Ovary (tissue), 9 donors: ENCODE results near the gene FAM234A. TPM values are rescaled to one million over a fixed set of nuclear protein-coding genes. Genes with fewer than 3 reads are reported as not detected.

ENCODE experiments used
- DNase-seq, 5 donors: peaks; one replicate each; pipeline ENCODE4 v3.0.0-alpha.2; 2019 to 2020
- H3K27ac ChIP-seq, 2 donors: fragments of 200-600 bp; one replicate each; pipeline versions ENCODE4 v1.5.1 to v1.8.0; 2019 to 2022
- H3K27me3 ChIP-seq: fragments of 200-600 bp; one replicate; pipeline ENCODE4 v1.8.0; 2022
- H3K36me3 ChIP-seq: fragments of 200-600 bp; sonication (generic); one replicate; pipeline ENCODE4 v1.5.1; 2019
- H3K4me1 ChIP-seq: one replicate; pipeline ENCODE4 v1.8.1; 2013; ENCODE audit warnings: mild to moderate bottlenecking, moderate library complexity; ENCODE audit not compliant: insufficient read depth
- H3K4me3 ChIP-seq: fragments of 200-600 bp; sonication (generic); one replicate; pipeline ENCODE4 v1.5.1; 2017
- H3K9me3 ChIP-seq, 2 donors: fragments of 200-600 bp in 1 of 2; sonication (generic) in 1 of 2; one replicate each; pipeline versions ENCODE4 v1.5.1 to v1.8.1; 2013 to 2019; ENCODE audit warnings: mild to moderate bottlenecking in 1 of 2, moderate library complexity in 1 of 2
- EP300 ChIP-seq: sonication (generic); formaldehyde crosslinking; IDR thresholded peaks from one replicate; pipeline ENCODE4 v1.6.1; 2017; ENCODE audit warnings: antibody characterized with exemption
- POLR2A ChIP-seq: fragments of 450-650 bp; IDR thresholded peaks from one replicate; pipeline ENCODE4 v1.6.1; 2017; ENCODE audit warnings: antibody characterized with exemption, mild to moderate bottlenecking, moderate library complexity
- WGBS, 3 donors: extraction: QIAGEN DNeasy Blood & Tissue Kit in 1 of 3; methylation state at CpG; one replicate each; pipeline versions ENCODE4 v1.1.5 to v1.1.7; 2013 to 2017; 5-methylcytosine and 5-hydroxymethylcytosine counted together
- intact Hi-C, 4 donors: fragments of 100-400 bp; cut with DNase I; formaldehyde crosslinking; loops; one replicate each; pipeline versions ENCODE4 v1.11.0 to v1.15.1; 2022 to 2023
- polyA plus RNA-seq, 2 donors: library from polyadenylated mRNA; stranded (reverse); fragments of 200-250 nt in 1 of 2; fragments of 350-450 nt in 1 of 2; fragmentation: Illumina TruSeq in 1 of 2; extraction: RNeasy Lipid Tissue Mini Kit (QIAGEN cat#74804) in 1 of 2; gene quantifications; one replicate each; pipeline ENCODE4 v1.2.3, GENCODE V29; 2013 to 2014
- total RNA-seq, 7 donors: library from RNA; depleted of rRNA in 2 of 7; stranded (reverse); fragments of >200 nt in 2 of 7; fragmentation: NEBNext Ultra II Directional in 3 of 7; extraction: Animal tissue kit (Norgen Biotek cat#: 25700) in 3 of 7; gene quantifications; one replicate each; pipeline versions ENCODE4 v1.1.0 to v1.2.4, GENCODE V29; 2016 to 2023
- TF ChIP-seq, protein P1 (sequence below), 3 donors: fragments of 450-650 bp in 2 of 3; fragments of 200-600 bp in 1 of 3; IDR thresholded peaks; one replicate each; pipeline versions ENCODE4 v1.5.1 to v1.8.0; 2016 to 2022; ENCODE audit warnings: antibody characterized with exemption in 3 of 3, mild to moderate bottlenecking in 1 of 3
- donor health status: DM: no; HTN: no; CAD: no; lungs with moderate emphysema.
- donor health status: DM: no; HTN: no; CAD: no.
- donor health status: Bipolar disorder and iron deficiency.
- donor health status: DM: yes; HTN: yes; CAD: no.
- donor health status: DM: no; HTN: no; CAD: no.
- donor health status: DM: yes; HTN: yes; CAD: no.

The FAM234A gene
- total and polyA plus RNA-seq, 9 donors, result 20.4 to 61.9 (median 49.2) TPM

DNA sequence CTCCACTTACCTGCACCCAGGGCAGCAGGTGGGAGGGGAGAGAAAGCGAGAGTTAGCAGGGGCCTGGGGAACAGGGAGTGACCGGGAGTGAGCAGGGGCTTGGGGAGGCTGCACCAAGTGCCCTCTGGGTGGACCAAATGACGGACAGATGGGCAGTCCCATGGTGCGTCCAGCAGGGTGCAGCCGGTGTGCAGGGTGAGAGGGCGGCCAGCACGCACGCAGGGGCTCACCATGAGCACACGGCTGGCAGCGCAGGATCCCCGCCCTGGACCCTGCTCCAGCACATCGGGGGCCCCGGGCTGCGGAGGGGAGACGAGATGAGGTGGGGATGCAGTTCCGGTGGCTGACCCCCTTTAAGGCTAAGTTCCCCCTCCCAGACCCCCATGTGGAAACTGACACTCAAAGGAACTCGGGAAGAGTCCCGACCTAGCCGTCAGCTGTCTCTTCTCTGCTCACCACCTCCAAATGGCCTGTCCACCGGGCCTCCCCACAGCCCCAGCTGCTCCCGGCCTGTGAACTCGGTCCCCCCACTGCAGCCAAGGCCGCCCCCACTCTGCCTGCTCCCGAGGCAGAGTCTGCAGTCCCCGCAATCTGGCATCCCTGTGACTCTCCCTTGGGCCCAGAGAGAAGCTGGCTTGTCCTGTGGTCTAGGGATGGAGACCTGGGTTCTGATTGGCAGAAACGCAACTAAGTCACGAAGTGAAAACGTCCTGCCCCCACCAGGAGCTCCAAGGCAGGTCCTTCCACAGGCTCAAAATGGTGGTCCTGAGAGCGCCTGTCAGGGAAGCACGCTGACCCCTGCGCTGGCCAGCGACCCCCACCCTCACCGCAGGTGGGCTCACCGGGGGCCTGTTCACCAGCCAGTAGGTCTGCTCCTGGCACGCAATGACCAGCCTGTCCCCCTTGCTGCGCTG is 38.3 kb downstream of the FAM234A start:
- intact Hi-C loops, result loop anchor here in 1 of 4 donors (5.0 kb wide), 1 partner anchor 329 kb away; no protein-coding TSS in a partner anchor
- Histone ChIP-seq H3K27me3 (no peaks in the 10 kb centered on the region), H3K9me3 (no peaks in the 10 kb centered on the region), H3K4me3 (no peak overlapping the region), H3K4me1 (no peaks in the 10 kb centered on the region), H3K27ac (no peak overlapping the region), H3K36me3 (no peaks in the 10 kb centered on the region)
- TF ChIP-seq EP300 (no peak), POLR2A (no peak)
- WGBS, 3 donors, result 63 to 68% (median 64%) methylated on average over 35 to 36 of the region's 36 CpGs
- no peak for DNase-seq

DNA sequence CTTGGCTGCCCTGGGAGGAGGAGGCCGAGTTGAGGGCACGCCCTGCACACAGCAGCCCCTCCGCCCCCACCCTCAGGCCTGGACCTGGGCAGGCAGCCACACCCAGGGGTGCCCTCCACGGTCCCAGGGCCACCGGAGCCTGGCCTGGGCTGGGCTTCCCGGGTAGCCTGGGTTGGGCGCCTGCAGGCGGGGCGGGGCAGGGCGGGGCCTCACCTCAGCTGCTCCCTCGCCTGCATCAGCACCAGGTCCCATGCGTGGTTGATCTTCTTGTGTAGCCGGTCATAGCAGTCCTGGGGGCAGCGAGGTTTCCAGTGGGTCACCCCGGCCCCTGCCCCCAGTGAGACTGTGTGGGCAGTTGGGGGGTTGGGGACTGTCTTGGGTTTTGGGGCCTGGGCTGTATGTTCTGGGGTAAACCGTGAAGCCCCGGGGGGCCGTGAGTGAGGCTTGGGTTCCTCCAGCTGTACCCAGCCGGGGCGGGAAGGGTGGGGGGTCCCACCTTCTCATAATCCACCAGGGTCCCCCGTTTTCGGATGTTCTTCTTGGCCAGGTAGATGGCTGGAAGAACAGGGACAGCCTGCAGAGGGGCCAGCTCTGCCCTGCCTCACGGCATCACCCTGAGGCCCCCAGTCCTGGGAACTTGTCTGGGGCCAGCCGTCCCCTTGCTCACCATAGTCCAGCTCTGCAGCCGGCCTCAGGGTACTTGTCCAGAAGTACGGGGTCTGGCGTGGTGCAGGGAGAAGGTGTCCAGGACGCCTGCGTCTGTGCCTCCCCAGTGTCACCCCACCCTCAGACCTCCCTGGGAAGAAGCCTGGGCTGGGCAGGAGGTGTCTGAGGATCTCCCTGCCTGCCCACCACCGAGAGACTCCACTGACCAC is 39.2 kb downstream of the FAM234A start:
- no peak for DNase-seq
- no peak overlapping the region for H3K4me3 ChIP-seq
- no peaks in the 10 kb centered on the region for H3K4me1 ChIP-seq
- no peak overlapping the region for H3K27ac ChIP-seq
- WGBS, 3 donors, result 74 to 84% (median 82%) methylated on average over 17 to 30 of the region's 30 CpGs
- intact Hi-C loops, result loop anchor here in 1 of 4 donors (5.0 kb wide), 1 partner anchor 329 kb away; no protein-coding TSS in a partner anchor
- H3K9me3 ChIP-seq, result no peaks in the 10 kb centered on the region
- no peaks in the 10 kb centered on the region for H3K27me3 ChIP-seq
- no peak for TF ChIP-seq POLR2A
- TF ChIP-seq, protein P1, sequence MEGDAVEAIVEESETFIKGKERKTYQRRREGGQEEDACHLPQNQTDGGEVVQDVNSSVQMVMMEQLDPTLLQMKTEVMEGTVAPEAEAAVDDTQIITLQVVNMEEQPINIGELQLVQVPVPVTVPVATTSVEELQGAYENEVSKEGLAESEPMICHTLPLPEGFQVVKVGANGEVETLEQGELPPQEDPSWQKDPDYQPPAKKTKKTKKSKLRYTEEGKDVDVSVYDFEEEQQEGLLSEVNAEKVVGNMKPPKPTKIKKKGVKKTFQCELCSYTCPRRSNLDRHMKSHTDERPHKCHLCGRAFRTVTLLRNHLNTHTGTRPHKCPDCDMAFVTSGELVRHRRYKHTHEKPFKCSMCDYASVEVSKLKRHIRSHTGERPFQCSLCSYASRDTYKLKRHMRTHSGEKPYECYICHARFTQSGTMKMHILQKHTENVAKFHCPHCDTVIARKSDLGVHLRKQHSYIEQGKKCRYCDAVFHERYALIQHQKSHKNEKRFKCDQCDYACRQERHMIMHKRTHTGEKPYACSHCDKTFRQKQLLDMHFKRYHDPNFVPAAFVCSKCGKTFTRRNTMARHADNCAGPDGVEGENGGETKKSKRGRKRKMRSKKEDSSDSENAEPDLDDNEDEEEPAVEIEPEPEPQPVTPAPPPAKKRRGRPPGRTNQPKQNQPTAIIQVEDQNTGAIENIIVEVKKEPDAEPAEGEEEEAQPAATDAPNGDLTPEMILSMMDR (IDR thresholded peaks at IDR 0.05), result no peak
- no peak for TF ChIP-seq EP300
- H3K36me3 ChIP-seq, result no peaks in the 10 kb centered on the region

DNA sequence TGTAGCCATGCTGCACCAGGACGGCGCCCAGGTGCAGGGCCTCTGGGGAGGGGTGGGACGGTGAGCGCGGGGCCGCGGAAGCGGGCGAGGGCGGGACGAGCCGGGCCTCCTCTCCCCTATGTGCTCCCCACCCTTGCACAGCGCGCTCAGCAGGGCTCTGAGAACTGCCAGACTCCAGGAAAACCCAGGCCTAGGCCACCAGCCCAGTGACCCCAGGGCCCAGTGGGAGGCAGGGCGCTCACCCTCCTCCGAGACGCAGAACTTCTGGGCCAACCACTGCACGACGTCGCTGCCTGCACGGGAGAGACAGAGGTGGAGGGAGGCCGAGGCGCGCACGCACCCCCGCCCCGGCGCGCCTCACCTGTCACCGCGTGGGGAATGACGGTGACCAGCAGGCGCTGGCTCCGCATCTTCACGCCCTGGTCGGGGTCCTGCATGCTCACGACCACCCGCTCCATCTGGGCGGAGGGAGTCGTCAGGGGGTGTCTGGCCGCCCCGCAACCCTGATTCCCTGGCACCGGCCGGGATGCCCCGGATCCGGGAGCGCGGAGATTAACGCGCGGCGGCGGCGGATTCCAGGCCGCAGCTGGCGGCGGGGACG is 40.5 kb downstream of the FAM234A start:
- Histone ChIP-seq H3K9me3 (no peaks in the 10 kb centered on the region), H3K36me3 (no peaks in the 10 kb centered on the region), H3K4me3 (peak overlapping the region; percentile 2), H3K27ac (no peak overlapping the region), H3K4me1 (no peaks in the 10 kb centered on the region), H3K27me3 (no peaks in the 10 kb centered on the region)
- no peak for DNase-seq
- intact Hi-C loops, result no loop called here
- 0 to 3% (median 2%) methylated on average over 7 to 58 of the region's 58 CpGs for WGBS, 3 donors
- TF ChIP-seq EP300 (no peak), POLR2A (no peak)
- TF ChIP-seq, protein P1 (IDR thresholded peaks at IDR 0.05), result no peak

DNA sequence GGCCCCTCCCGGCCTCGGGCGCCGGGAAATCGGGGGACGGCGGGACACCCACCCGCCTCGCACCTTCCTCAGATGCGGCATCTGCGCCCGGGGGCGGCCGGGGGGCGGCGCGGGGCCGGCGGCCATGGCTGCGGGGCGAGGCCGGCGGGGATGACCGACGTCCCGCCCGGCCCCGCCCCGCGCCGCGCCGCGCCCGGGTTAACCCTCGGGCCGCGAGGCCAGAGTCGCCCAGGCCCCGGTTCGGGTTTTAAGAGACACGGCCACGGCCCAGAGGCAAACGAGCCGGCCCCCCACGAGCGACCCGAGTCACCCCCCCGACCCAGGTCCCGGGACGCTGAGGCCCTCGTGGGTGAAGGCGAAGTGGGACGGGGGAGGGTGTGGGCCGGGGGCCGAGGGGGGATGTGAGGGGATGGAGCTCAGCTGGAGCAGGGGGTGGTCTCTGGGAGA is 41.2 kb downstream of the FAM234A start, which contains the start of gene RGS11:
Gene RGS11, minus strand, starts transcription at position 159 of the 447 bp plus-strand sequence. Its CDS starts 33 bp downstream, at position 126.
- H3K36me3 ChIP-seq, result no peaks in the 10 kb centered on the region
- no peaks in the 10 kb centered on the region for H3K4me1 ChIP-seq
- H3K9me3 ChIP-seq, result no peaks in the 10 kb centered on the region
- no peak within 1 kb of the TSS for H3K27ac ChIP-seq
- intact Hi-C loops, result no loop called here
- 2 to 9% (median 7%) methylated on average over 7 to 56 of the region's 56 CpGs for WGBS, 3 donors
- no peaks in the 10 kb centered on the region for H3K27me3 ChIP-seq
- peak within 1 kb of the TSS; percentile 2 for H3K4me3 ChIP-seq
- DNase-seq, result no peak
- TF ChIP-seq, protein P1 (IDR thresholded peaks at IDR 0.05), result no peak
- TF ChIP-seq POLR2A (no peak), EP300 (no peak)
